GM19099 (cell line): ENCODE results near the gene MCF2L.

Source experiments
- POLR2A ChIP-seq: IDR thresholded peaks from 3 replicates; pipeline ENCODE4 v1.6.1; 2011; ENCODE audit warnings: low read depth; ENCODE audit not compliant: insufficient read length; ENCODE audit errors: extremely low read depth

The MCF2L gene

GRCh38 chr13:113147206-113147605 is 178.2 kb downstream of the MCF2L start:
- no peak for TF ChIP-seq POLR2A

GRCh38 chr13:113148407-113148806 is 179.4 kb downstream of the MCF2L start:
- TF ChIP-seq POLR2A, result no peak

GRCh38 chr13:113148940-113149503 is 180.0 kb downstream of the MCF2L start:
- TF ChIP-seq POLR2A, result no peak
